Measurements from ENCODE around the gene CASS4.

DNA sequence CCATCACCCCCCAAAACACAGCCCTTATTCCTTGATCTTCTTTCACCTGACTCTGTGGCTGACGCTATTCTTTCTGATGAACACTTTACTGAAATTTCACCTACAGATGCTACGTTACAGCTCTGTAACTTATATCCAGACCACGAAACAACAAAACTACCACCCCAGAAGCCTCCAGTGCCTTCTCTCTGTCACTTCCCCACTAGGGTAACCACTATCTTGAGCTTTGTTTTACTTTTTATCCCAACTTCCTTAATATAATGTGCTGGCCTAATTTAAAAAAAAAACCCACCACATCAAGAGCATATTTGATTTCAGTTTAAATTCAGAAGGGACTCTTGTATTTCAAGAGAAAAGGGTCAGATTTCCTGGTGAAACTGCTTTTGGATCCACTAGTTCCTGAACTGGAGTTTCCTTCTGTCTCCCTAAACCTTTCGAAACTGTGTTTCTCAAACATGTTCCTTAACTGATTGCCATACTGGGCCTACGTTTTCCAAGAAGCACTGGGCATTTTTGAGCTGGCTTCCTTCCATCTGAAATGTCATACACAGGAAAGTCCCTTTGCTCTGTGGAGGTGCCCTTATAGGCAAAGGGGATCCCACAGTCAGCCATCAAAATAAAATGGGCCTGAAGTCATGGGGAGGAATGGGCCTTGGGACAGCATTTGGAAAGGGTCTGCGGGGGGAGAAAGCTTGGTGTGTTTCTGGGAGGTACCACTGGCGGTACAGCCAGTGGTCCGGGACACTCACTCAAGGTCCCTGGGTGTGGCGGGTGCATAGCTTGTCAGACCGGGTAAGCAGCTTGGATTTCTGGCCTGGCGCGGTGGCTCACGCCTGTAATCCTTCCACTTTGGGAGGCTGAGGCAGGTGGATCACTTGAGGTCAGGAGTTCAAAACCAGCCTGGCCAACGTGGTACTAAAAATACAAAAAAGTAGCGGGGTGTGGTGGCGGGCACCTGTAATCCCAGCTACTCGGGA is 30.6 kb downstream of the CASS4 start:
- TF ChIP-seq, protein P1, sequence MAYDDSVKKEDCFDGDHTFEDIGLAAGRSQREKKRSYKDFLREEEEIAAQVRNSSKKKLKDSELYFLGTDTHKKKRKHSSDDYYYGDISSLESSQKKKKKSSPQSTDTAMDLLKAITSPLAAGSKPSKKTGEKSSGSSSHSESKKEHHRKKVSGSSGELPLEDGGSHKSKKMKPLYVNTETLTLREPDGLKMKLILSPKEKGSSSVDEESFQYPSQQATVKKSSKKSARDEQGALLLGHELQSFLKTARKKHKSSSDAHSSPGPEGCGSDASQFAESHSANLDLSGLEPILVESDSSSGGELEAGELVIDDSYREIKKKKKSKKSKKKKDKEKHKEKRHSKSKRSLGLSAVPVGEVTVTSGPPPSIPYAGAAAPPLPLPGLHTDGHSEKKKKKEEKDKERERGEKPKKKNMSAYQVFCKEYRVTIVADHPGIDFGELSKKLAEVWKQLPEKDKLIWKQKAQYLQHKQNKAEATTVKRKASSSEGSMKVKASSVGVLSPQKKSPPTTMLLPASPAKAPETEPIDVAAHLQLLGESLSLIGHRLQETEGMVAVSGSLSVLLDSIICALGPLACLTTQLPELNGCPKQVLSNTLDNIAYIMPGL (CRISPR knock-in tag; IDR thresholded peaks at IDR 0.05) = no peak
- TF ChIP-seq CTCF (IDR thresholded peaks at IDR 0.05) = no peak
